ENCODE data around the gene SPINK9.

- TF ChIP-seq CTCF (IDR thresholded peaks at IDR 0.05), result no peak
- TF ChIP-seq EZH2 (IDR thresholded peaks at IDR 0.05), result no peak
These were observed 29.0 kb downstream of the SPINK9 start for GRCh38 chr5:148364343-148364742.

Measured in neural progenitor cell (in vitro differentiated cells).